IMR-90 (cell line): ENCODE data around the gene CCSER1. TPM values are rescaled to one million over a fixed set of nuclear protein-coding genes. Genes with fewer than 3 reads are reported as not detected.

ENCODE experiments used
- ATAC-seq: fragments of 200-7000 bp; cut with Tn5 transposase; 2 replicates; pipeline ENCODE4 v1.9.1; 2020; ENCODE audit warnings: low read depth, mild to moderate bottlenecking, moderate library complexity
- BruUV-seq: library from RNA; stranded (reverse); fragments of 400-500 nt; replicated peaks from 2 replicates; lab custom pipeline; 2021; lab: Mats Ljungman, UMichigan
- CTCF ChIA-PET: fragments of 300-600 bp; formaldehyde crosslinking; extraction: SDS; loops from one replicate; lab custom pipeline; 2021; ENCODE audit warnings: antibody characterized with exemption; lab: Yijun Ruan, JAX
- POLR2A ChIA-PET: fragments of 300-600 bp; sonication (Branson Sonifier 250); formaldehyde crosslinking; loops from one replicate; lab custom pipeline; 2022; ENCODE audit warnings: antibody characterized with exemption; ENCODE audit not compliant: unreplicated experiment; lab: Charles Lee
- DNase-seq: peaks from one replicate; pipeline ENCODE4 v3.0.0; 2013
- H2AFZ ChIP-seq: replicated peaks from 2 replicates; pipeline ENCODE3; 2013; ENCODE audit warnings: low read length, mild to moderate bottlenecking; ENCODE audit not compliant: poor library complexity
- H2AK5ac ChIP-seq: 2 replicates; pipeline ENCODE4 v1.6.1; 2013; ENCODE audit warnings: low read depth, low read length, inconsistent platforms
- H2AK9ac ChIP-seq: replicated peaks from 2 replicates; pipeline ENCODE3; 2013; ENCODE audit warnings: mild to moderate bottlenecking, low read depth, low read length, moderate library complexity; ENCODE audit not compliant: poor library complexity
- H2BK120ac ChIP-seq: 2 replicates; pipeline ENCODE4 v1.6.1; 2013; ENCODE audit warnings: low read depth, low read length, inconsistent platforms
- H2BK15ac ChIP-seq: 3 replicates; pipeline ENCODE4 v1.6.1; 2013; ENCODE audit warnings: low read depth, low read length, inconsistent platforms
- H2BK20ac ChIP-seq: 2 replicates; pipeline ENCODE4 v1.6.1; 2013; ENCODE audit warnings: low read depth, mild to moderate bottlenecking, inconsistent platforms, low read length, moderate library complexity
- H2BK5ac ChIP-seq: 2 replicates; pipeline ENCODE4 v1.6.1; 2013; ENCODE audit warnings: mild to moderate bottlenecking, low read depth, low read length, inconsistent platforms; ENCODE audit not compliant: poor library complexity, severe bottlenecking
- H3K14ac ChIP-seq: replicated peaks from 2 replicates; pipeline ENCODE4 v1.6.1; 2013; ENCODE audit warnings: low read depth, low read length, inconsistent platforms
- H3K18ac ChIP-seq: 2 replicates; pipeline ENCODE4 v1.6.1; 2013; ENCODE audit warnings: low read depth, low read length, control low read depth
- H3K23ac ChIP-seq: 2 replicates; pipeline ENCODE4 v1.6.1; 2013; ENCODE audit warnings: low read depth, low read length, inconsistent platforms
- H3K27ac ChIP-seq: 2 replicates; pipeline ENCODE4 v1.5.1; 2013; ENCODE audit warnings: mild to moderate bottlenecking, control low read depth, low read length; ENCODE audit not compliant: insufficient read depth
- H3K27me3 ChIP-seq: 2 replicates; pipeline ENCODE4 v1.6.1; 2013; ENCODE audit warnings: low read length; ENCODE audit not compliant: control insufficient read depth, insufficient read depth
- H3K36me3 ChIP-seq: 2 replicates; pipeline ENCODE4 v1.6.1; 2013; ENCODE audit warnings: low read length, mixed read lengths; ENCODE audit not compliant: control insufficient read depth, insufficient read depth
- H3K4ac ChIP-seq: 2 replicates; pipeline ENCODE4 v1.6.1; 2013; ENCODE audit warnings: low read depth, low read length, inconsistent platforms
- H3K4me1 ChIP-seq: 2 replicates; pipeline ENCODE4 v1.6.1; 2013; ENCODE audit warnings: low read length, mixed read lengths; ENCODE audit not compliant: control insufficient read depth, insufficient read depth
- H3K4me2 ChIP-seq: 2 replicates; pipeline ENCODE4 v1.6.1; 2013; ENCODE audit warnings: low read depth, mild to moderate bottlenecking, control low read depth, low read length, moderate library complexity
- H3K4me3 ChIP-seq: 2 replicates; pipeline ENCODE4 v1.5.1; 2013; ENCODE audit warnings: low read depth, mild to moderate bottlenecking, control low read depth, low read length, moderate library complexity; ENCODE audit not compliant: insufficient read depth
- H3K56ac ChIP-seq: 2 replicates; pipeline ENCODE4 v1.6.1; 2013; ENCODE audit warnings: low read length, inconsistent platforms; ENCODE audit not compliant: insufficient read depth; ENCODE audit errors: extremely low read depth
- H3K79me1 ChIP-seq, 2 experiments: 2 replicates each; pipeline ENCODE4 v1.6.1; 2013; ENCODE audit warnings: low read length in 2 of 2, inconsistent platforms in 1 of 2, low read depth in 1 of 2
- H3K9ac ChIP-seq: 2 replicates; pipeline ENCODE4 v1.6.1; 2013; ENCODE audit warnings: low read depth, low read length, control low read depth
- H3K9me1 ChIP-seq: 2 replicates; pipeline ENCODE4 v1.6.1; 2013; ENCODE audit warnings: low read length, inconsistent platforms; ENCODE audit not compliant: insufficient read depth
- H3K9me3 ChIP-seq: 2 replicates; pipeline ENCODE4 v1.6.1; 2013; ENCODE audit warnings: low read length; ENCODE audit not compliant: control insufficient read depth, insufficient read depth
- H4K20me1 ChIP-seq: 2 replicates; pipeline ENCODE4 v1.6.1; 2013; ENCODE audit warnings: low read length, inconsistent platforms; ENCODE audit not compliant: insufficient read depth
- H4K5ac ChIP-seq: 2 replicates; pipeline ENCODE4 v1.6.1; 2013; ENCODE audit warnings: mild to moderate bottlenecking, low read depth, low read length, control low read depth
- H4K8ac ChIP-seq, 2 experiments: 2 replicates each; pipeline ENCODE4 v1.6.1; 2013; ENCODE audit warnings: low read depth in 2 of 2, low read length in 2 of 2, control low read depth in 1 of 2, inconsistent platforms in 1 of 2
- H4K91ac ChIP-seq: 2 replicates; pipeline ENCODE4 v1.6.1; 2013; ENCODE audit warnings: low read depth, low read length, inconsistent platforms; ENCODE audit not compliant: insufficient read depth
- MXI1 ChIP-seq: IDR thresholded peaks from 2 replicates; pipeline ENCODE4 v1.6.1; 2012; ENCODE audit warnings: low read depth, mild to moderate bottlenecking, low read length, moderate library complexity, borderline replicate concordance
- WGBS, 2 experiments: methylation state at CpG; one replicate each; pipeline versions ENCODE4 v1.1.5 to v1.1.7; 2013; ENCODE audit warnings: missing lambda C conversion rate in 2 of 2; ENCODE audit not compliant: insufficient read length in 1 of 2; ENCODE audit errors: extremely low coverage in 2 of 2; 5-methylcytosine and 5-hydroxymethylcytosine counted together
- dilution Hi-C: fragments of 300-500 bp; cut with HindIII; formaldehyde crosslinking; loops from one replicate; pipeline ENCODE4 v1.14.3; 2018; ENCODE audit warnings: low sequenced_read_pairs; ENCODE audit not compliant: unreplicated experiment
- in situ Hi-C: fragments of 300-500 bp; cut with MboI; formaldehyde crosslinking; loops from 3 replicates; pipeline ENCODE4 v1.14.3; 2019; ENCODE audit warnings: low sequenced_read_pairs, inconsistent platforms, mixed read lengths
- intact Hi-C: fragments of 100-400 bp; cut with micrococcal nuclease; formaldehyde crosslinking; loops from 2 replicates; pipeline ENCODE4 v1.10.0; 2022
- polyA plus RNA-seq, 3 experiments: library from polyadenylated mRNA; depleted of rRNA; stranded (reverse); fragments of >200 nt; gene quantifications; 2 replicates each; pipeline ENCODE4 v1.2.3, GENCODE V29; 2012; ENCODE audit warnings: low replicate concordance in 1 of 3
- total RNA-seq: library from RNA; depleted of rRNA; stranded (reverse); fragments of >200 nt; gene quantifications from 2 replicates; pipeline ENCODE4 v1.2.3, GENCODE V29; 2012

The CCSER1 gene
- total and polyA plus RNA-seq, 2 of the 4 experiments (the other 2 are of a cell fraction): not detected

- Histone ChIP-seq H3K18ac (no peak overlapping the region), H3K14ac (no peak overlapping the region), H2AFZ (no peak overlapping the region), H2BK5ac (no peak overlapping the region), H3K23ac (no peak overlapping the region), H3K27me3 (no peaks in the 10 kb centered on the region), H2BK15ac (no peak overlapping the region), H4K20me1 (no peaks in the 10 kb centered on the region), H4K91ac (no peak overlapping the region), H4K8ac (no peak overlapping the region), H3K9me3 (no peaks in the 10 kb centered on the region), H3K27ac (no peak overlapping the region), H2BK20ac (no peak overlapping the region), H2BK120ac (no peak overlapping the region), H3K4me1 (no peaks in the 10 kb centered on the region), H2AK5ac (no peak overlapping the region), H4K5ac (no peak overlapping the region), H3K36me3 (no peaks in the 10 kb centered on the region), H3K79me1 (no peaks in the 10 kb centered on the region), H3K9ac (no peak overlapping the region), H3K9me1 (no peaks in the 10 kb centered on the region), H3K4ac (no peak overlapping the region), H3K4me2 (no peak overlapping the region), H2AK9ac (no peak overlapping the region), H3K56ac (no peak overlapping the region), H3K4me3 (no peak overlapping the region)
- TF ChIP-seq MXI1: no peak
- intact Hi-C loops (no loop called here), in situ Hi-C loops (no loop called here), dilution Hi-C loops (no loop called here)
- no CpG with 5 or more reads among the region's 4 CpGs for WGBS, 2 experiments
- DNase-seq (no peak), ATAC-seq (no peak)
- CTCF ChIA-PET: no interaction called here
- POLR2A ChIA-PET: no interaction called here
- no TSS peak for BruUV-seq
These were observed 905.7 kb downstream of the CCSER1 start for GRCh38 chr4:91032725-91033445.
